ENCODE data around the gene ITGB3.

ITGB3 gene

DNA sequence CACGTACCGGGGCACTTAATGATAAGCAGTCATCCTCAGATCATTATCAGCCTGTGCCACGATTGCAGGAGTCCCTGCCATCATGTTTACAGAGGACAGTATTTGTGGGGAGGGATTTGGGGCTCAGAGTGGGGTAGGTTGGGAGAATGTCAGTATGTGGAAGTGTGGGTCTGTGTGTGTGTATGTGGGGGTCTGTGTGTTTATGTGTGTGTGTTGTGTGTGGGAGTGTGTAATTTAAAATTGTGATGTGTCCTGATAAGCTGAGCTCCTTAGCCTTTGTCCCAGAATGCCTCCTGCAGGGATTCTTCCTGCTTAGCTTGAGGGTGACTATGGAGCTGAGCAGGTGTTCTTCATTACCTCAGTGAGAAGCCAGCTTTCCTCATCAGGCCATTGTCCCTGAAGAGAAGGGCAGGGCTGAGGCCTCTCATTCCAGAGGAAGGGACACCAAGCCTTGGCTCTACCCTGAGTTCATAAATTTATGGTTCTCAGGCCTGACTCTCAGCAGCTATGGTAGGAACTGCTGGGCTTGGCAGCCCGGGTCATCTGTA, 56.6 kb downstream of the ITGB3 start:
- H3K79me1 ChIP-seq (ENCODE audit: low read depth, low read length): no peaks in the 10 kb centered on the region
- no peak for DNase-seq (ENCODE audit: low spot score)

DNA sequence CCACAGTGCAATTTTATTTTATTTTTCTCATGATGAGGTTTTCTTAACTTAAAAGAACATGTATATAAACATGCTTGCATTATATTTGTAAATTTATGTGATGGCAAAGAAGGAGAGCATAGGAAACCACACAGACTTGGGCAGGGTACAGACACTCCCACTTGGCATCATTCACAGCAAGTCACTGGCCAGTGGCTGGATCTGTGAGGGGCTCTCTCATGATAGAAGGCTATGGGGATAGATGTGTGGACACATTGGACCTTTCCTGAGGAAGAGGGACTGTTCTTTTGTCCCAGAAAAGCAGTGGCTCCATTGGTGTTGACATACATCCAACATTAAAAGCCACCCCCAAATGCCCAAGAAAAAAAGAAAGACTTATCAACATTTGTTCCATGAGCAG, 57.8 kb downstream of the ITGB3 start:
- Histone ChIP-seq H3K27me3 (ENCODE audit: control insufficient read depth in 3 of 3, insufficient read depth in 3 of 3, low read depth in 1 of 3, low read length in 3 of 3) (no peaks in the 10 kb centered on the region), H2BK120ac (ENCODE audit: low read depth, low read length) (no peak overlapping the region), H3K27ac (replicated peaks; ENCODE audit: low read length) (no peak overlapping the region), H2AFZ (ENCODE audit: low read length) (no peak overlapping the region), H3K4me2 (ENCODE audit: insufficient read depth, low read length, poor library complexity, severe bottlenecking) (no peak overlapping the region), H3K4ac (ENCODE audit: low read length) (no peak overlapping the region), H3K79me1 (ENCODE audit: low read depth, low read length) (no peaks in the 10 kb centered on the region), H3K9me3 (replicated peaks in 1 of 2; ENCODE audit: control insufficient read depth in 2 of 2, insufficient read depth in 1 of 2, low read depth in 1 of 2, low read length in 2 of 2) (peaks cover 0 to 2% of the 10 kb centered on the region in 2 donors), H2BK12ac (ENCODE audit: low read length) (no peak overlapping the region), H3K4me3 (ENCODE audit: low read length in 2 of 2) (no peak overlapping the region), H3K23ac (ENCODE audit: low read depth, low read length, poor library complexity) (no peak overlapping the region), H3K36me3 (replicated peaks in 1 of 2; ENCODE audit: control insufficient read depth in 2 of 2, insufficient read depth in 2 of 2, low read length in 2 of 2) (no peaks in the 10 kb centered on the region), H3K9ac (ENCODE audit: low read depth, low read length, poor library complexity) (no peak overlapping the region), H2BK15ac (ENCODE audit: low read length) (no peak overlapping the region), H3K4me1 (ENCODE audit: control insufficient read depth in 2 of 2, insufficient read depth in 1 of 2, low read depth in 1 of 2, low read length in 2 of 2) (peaks cover 8% of the 10 kb centered on the region in 2 donors), H2AK5ac (ENCODE audit: low read depth, low read length) (no peak overlapping the region), H3K18ac (ENCODE audit: low read length) (no peak overlapping the region), H2BK5ac (ENCODE audit: low read length) (no peak overlapping the region), H3K14ac (ENCODE audit: low read length) (no peak overlapping the region), H4K91ac (ENCODE audit: low read depth, low read length, poor library complexity) (no peak overlapping the region), H4K8ac (ENCODE audit: low read depth, low read length) (no peak overlapping the region)
- no peak for DNase-seq (ENCODE audit: low spot score)

More for the DNA sequence above, 56.6 kb downstream of the ITGB3 start:
- Histone ChIP-seq H3K27me3 (ENCODE audit: control insufficient read depth in 3 of 3, insufficient read depth in 3 of 3, low read depth in 1 of 3, low read length in 3 of 3) (no peaks in the 10 kb centered on the region), H2BK5ac (ENCODE audit: low read length) (no peak overlapping the region), H3K36me3 (replicated peaks in 1 of 2; ENCODE audit: control insufficient read depth in 2 of 2, insufficient read depth in 2 of 2, low read length in 2 of 2) (no peaks in the 10 kb centered on the region), H2BK15ac (ENCODE audit: low read length) (no peak overlapping the region), H4K91ac (ENCODE audit: low read depth, low read length, poor library complexity) (no peak overlapping the region), H4K8ac (ENCODE audit: low read depth, low read length) (no peak overlapping the region), H3K9me3 (replicated peaks in 1 of 2; ENCODE audit: control insufficient read depth in 2 of 2, insufficient read depth in 1 of 2, low read depth in 1 of 2, low read length in 2 of 2) (peaks cover 0 to 2% of the 10 kb centered on the region in 2 donors), H3K14ac (ENCODE audit: low read length) (no peak overlapping the region), H3K23ac (ENCODE audit: low read depth, low read length, poor library complexity) (no peak overlapping the region), H3K4me3 (ENCODE audit: low read length in 2 of 2) (no peak overlapping the region), H2BK12ac (ENCODE audit: low read length) (no peak overlapping the region), H3K9ac (ENCODE audit: low read depth, low read length, poor library complexity) (no peak overlapping the region), H3K4ac (ENCODE audit: low read length) (no peak overlapping the region), H3K4me2 (ENCODE audit: insufficient read depth, low read length, poor library complexity, severe bottlenecking) (no peak overlapping the region), H3K18ac (ENCODE audit: low read length) (peak overlapping the region; percentile 5), H2BK120ac (ENCODE audit: low read depth, low read length) (no peak overlapping the region), H2AK5ac (ENCODE audit: low read depth, low read length) (no peak overlapping the region), H2AFZ (ENCODE audit: low read length) (no peak overlapping the region), H3K4me1 (ENCODE audit: control insufficient read depth in 2 of 2, insufficient read depth in 1 of 2, low read depth in 1 of 2, low read length in 2 of 2) (peaks cover 5 to 8% of the 10 kb centered on the region in 2 donors), H3K27ac (replicated peaks; ENCODE audit: low read length) (no peak overlapping the region)
- no CpG with 5 or more reads among the region's 4 CpGs for WGBS, 2 donors (ENCODE audit: extremely low coverage in 2 of 2, insufficient read length in 2 of 2, insufficient replicate concordance in 1 of 2)

DNA sequence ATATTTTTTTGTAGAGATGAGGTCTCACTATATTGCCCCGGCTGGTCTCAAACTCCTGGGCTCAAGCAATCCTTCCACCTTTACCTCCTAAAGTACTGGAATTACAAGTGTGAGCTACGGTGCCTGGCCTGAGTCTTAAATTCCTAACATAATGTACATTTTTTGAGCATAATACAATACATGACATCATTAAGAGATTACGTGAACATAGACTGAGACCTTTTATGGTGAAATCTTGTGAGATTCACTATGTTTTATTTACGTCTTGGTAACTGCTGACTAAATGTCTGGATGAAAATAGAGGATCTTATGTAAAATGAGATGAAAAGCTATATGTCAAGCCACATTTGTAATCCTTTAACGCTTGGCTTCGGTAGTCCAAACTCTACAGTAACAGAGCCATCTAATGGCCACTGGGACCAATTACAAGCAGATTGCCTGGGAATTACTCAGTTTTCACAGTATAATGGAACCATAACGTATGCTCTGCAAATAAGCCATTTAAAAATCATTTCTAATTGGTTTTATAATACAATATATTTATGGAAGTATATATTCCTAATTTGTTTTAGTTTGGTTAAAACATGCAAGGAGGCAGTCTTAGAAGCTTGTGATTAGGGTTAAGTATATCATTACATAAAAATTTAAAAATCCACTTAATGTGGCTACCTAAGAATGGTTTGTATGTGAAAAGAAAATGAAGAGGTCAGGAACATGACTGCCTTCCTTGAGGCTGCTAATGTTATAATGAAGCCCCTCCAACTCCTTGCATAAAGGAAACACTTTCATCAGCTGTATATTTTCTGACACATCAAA, 62.0 kb downstream of the ITGB3 start:
- H3K18ac ChIP-seq (ENCODE audit: low read length): no peak overlapping the region
- no peak overlapping the region for H4K8ac ChIP-seq (ENCODE audit: low read depth, low read length)
- no peak overlapping the region for H3K4me2 ChIP-seq (ENCODE audit: insufficient read depth, low read length, poor library complexity, severe bottlenecking)
- no peak overlapping the region for H2AK5ac ChIP-seq (ENCODE audit: low read depth, low read length)
- H2BK120ac ChIP-seq (ENCODE audit: low read depth, low read length): no peak overlapping the region
- peaks cover 2 to 5% of the 10 kb centered on the region in 2 donors for H3K4me1 ChIP-seq (ENCODE audit: control insufficient read depth in 2 of 2, insufficient read depth in 1 of 2, low read depth in 1 of 2, low read length in 2 of 2)
- no CpG with 5 or more reads among the region's 7 CpGs for WGBS, 2 donors (ENCODE audit: extremely low coverage in 2 of 2, insufficient read length in 2 of 2, insufficient replicate concordance in 1 of 2)
- H3K23ac ChIP-seq (ENCODE audit: low read depth, low read length, poor library complexity): no peak overlapping the region
- no peak overlapping the region for H2AFZ ChIP-seq (ENCODE audit: low read length)
- no peak overlapping the region for H3K4ac ChIP-seq (ENCODE audit: low read length)
- H3K27ac ChIP-seq (replicated peaks; ENCODE audit: low read length): no peak overlapping the region
- no peak overlapping the region for H3K9ac ChIP-seq (ENCODE audit: low read depth, low read length, poor library complexity)
- no peaks in the 10 kb centered on the region for H3K36me3 ChIP-seq (replicated peaks in 1 of 2; ENCODE audit: control insufficient read depth in 2 of 2, insufficient read depth in 2 of 2, low read length in 2 of 2)
- no peaks in the 10 kb centered on the region for H3K27me3 ChIP-seq (ENCODE audit: control insufficient read depth in 3 of 3, insufficient read depth in 3 of 3, low read depth in 1 of 3, low read length in 3 of 3)
- no peak overlapping the region for H3K14ac ChIP-seq (ENCODE audit: low read length)
- no peak overlapping the region for H4K91ac ChIP-seq (ENCODE audit: low read depth, low read length, poor library complexity)
- no peak overlapping the region for H2BK5ac ChIP-seq (ENCODE audit: low read length)
- H2BK15ac ChIP-seq (ENCODE audit: low read length): no peak overlapping the region
- no peak overlapping the region for H2BK12ac ChIP-seq (ENCODE audit: low read length)
- DNase-seq (ENCODE audit: low spot score): peak; percentile 24
- no peak overlapping the region for H3K4me3 ChIP-seq (ENCODE audit: low read length in 2 of 2)
- no peaks in the 10 kb centered on the region for H3K9me3 ChIP-seq (replicated peaks in 1 of 2; ENCODE audit: control insufficient read depth in 2 of 2, insufficient read depth in 1 of 2, low read depth in 1 of 2, low read length in 2 of 2)
- no peaks in the 10 kb centered on the region for H3K79me1 ChIP-seq (ENCODE audit: low read depth, low read length)

DNA sequence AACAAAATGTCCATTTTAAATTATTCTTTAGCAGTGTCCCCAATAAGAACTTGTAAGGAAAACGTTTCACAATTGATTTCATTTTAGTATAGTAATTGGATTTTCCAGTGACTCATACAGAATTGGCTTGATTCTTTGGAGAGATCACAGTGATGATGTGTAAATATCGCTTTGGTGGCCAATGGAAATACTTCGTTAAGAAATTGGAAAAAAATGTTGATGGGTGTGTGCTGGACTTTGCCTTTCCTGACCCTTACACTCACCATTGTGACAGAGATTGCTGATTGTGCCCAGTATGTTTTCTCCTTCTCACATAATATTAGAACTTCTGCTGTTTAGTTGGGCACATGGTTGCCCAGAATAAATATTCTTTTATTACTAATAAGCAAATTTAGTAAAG, 62.7 kb downstream of the ITGB3 start:
- Histone ChIP-seq H3K27ac (replicated peaks; ENCODE audit: low read length) (no peak overlapping the region), H2BK15ac (ENCODE audit: low read length) (no peak overlapping the region), H3K4ac (ENCODE audit: low read length) (no peak overlapping the region), H3K14ac (ENCODE audit: low read length) (no peak overlapping the region), H3K4me1 (ENCODE audit: control insufficient read depth in 2 of 2, insufficient read depth in 1 of 2, low read depth in 1 of 2, low read length in 2 of 2) (peaks cover 0 to 5% of the 10 kb centered on the region in 2 donors), H3K9me3 (replicated peaks in 1 of 2; ENCODE audit: control insufficient read depth in 2 of 2, insufficient read depth in 1 of 2, low read depth in 1 of 2, low read length in 2 of 2) (peaks cover 0 to 2% of the 10 kb centered on the region in 2 donors), H4K8ac (ENCODE audit: low read depth, low read length) (no peak overlapping the region), H3K4me2 (ENCODE audit: insufficient read depth, low read length, poor library complexity, severe bottlenecking) (no peak overlapping the region), H3K79me1 (ENCODE audit: low read depth, low read length) (no peaks in the 10 kb centered on the region), H2AK5ac (ENCODE audit: low read depth, low read length) (no peak overlapping the region), H3K23ac (ENCODE audit: low read depth, low read length, poor library complexity) (no peak overlapping the region), H3K9ac (ENCODE audit: low read depth, low read length, poor library complexity) (no peak overlapping the region), H2BK12ac (ENCODE audit: low read length) (no peak overlapping the region), H3K27me3 (ENCODE audit: control insufficient read depth in 3 of 3, insufficient read depth in 3 of 3, low read depth in 1 of 3, low read length in 3 of 3) (no peaks in the 10 kb centered on the region), H2BK5ac (ENCODE audit: low read length) (no peak overlapping the region), H3K4me3 (ENCODE audit: low read length in 2 of 2) (no peak overlapping the region), H3K36me3 (replicated peaks in 1 of 2; ENCODE audit: control insufficient read depth in 2 of 2, insufficient read depth in 2 of 2, low read length in 2 of 2) (no peaks in the 10 kb centered on the region), H4K91ac (ENCODE audit: low read depth, low read length, poor library complexity) (no peak overlapping the region), H2AFZ (ENCODE audit: low read length) (no peak overlapping the region), H3K18ac (ENCODE audit: low read length) (no peak overlapping the region), H2BK120ac (ENCODE audit: low read depth, low read length) (no peak overlapping the region)
- WGBS, 2 donors (ENCODE audit: extremely low coverage in 2 of 2, insufficient read length in 2 of 2, insufficient replicate concordance in 1 of 2): no CpG with 5 or more reads among the region's 3 CpGs
- no peak for DNase-seq (ENCODE audit: low spot score)
